ENCODE data around the gene S100A8.
"Not testable (repeated sequence)": the region's sequence is repeated elsewhere in the genome, so short reads cannot be mapped to it uniquely, and the experiment has no call there.

The S100A8 gene

GRCh38 chr1:153390938-153391710 is at the start of gene S100A8:
Gene S100A8 (minus strand): TSS chr1:153391073. CDS start chr1:153390535, 538 bp downstream.
- no peak for DNase-seq

- DNase-seq = no peak
Measured at GRCh38 chr1:153439273-153439672, 48.4 kb upstream of the S100A8 start.

- DNase-seq = no peak
Measured at GRCh38 chr1:153438599-153438998, 47.7 kb upstream of the S100A8 start.

- DNase-seq = no peak
Measured at GRCh38 chr1:153437236-153437635, 46.4 kb upstream of the S100A8 start.

GRCh38 chr1:153434746-153435455 is 44.0 kb upstream of the S100A8 start:
- DNase-seq = no peak

GRCh38 chr1:153432874-153433681 is 42.2 kb upstream of the S100A8 start:
- DNase-seq = no peak

- DNase-seq = no peak
Measured at GRCh38 chr1:153431928-153432327, 41.1 kb upstream of the S100A8 start.

- DNase-seq = no peak
Measured at GRCh38 chr1:153431427-153431826, 40.6 kb upstream of the S100A8 start.

- no peak for DNase-seq
Measured at GRCh38 chr1:153431002-153431401, 40.1 kb upstream of the S100A8 start.

GRCh38 chr1:153430561-153430960 is 39.7 kb upstream of the S100A8 start:
- no peak for DNase-seq

- no peak for DNase-seq
Measured at GRCh38 chr1:153430166-153430553, 39.3 kb upstream of the S100A8 start.

- no peak for DNase-seq
Measured at GRCh38 chr1:153429266-153430165, 38.6 kb upstream of the S100A8 start.

- no peak for DNase-seq
Measured at GRCh38 chr1:153428791-153429190, 37.9 kb upstream of the S100A8 start.

GRCh38 chr1:153428073-153428638 is 37.3 kb upstream of the S100A8 start:
- no peak for DNase-seq

GRCh38 chr1:153426809-153427208 is 35.9 kb upstream of the S100A8 start:
- DNase-seq = no peak

GRCh38 chr1:153422450-153423068 is 31.7 kb upstream of the S100A8 start:
- peak; percentile 70 for DNase-seq

- no peak for DNase-seq
Measured at GRCh38 chr1:153420306-153420705, 29.4 kb upstream of the S100A8 start.

- DNase-seq = not testable (repeated sequence)
Measured at GRCh38 chr1:153419436-153419793, 28.5 kb upstream of the S100A8 start.

GRCh38 chr1:153418758-153419435 is 28.0 kb upstream of the S100A8 start:
- DNase-seq = not testable (repeated sequence)

- no peak for DNase-seq
Measured at GRCh38 chr1:153417136-153417888, 26.4 kb upstream of the S100A8 start.
